Left ventricle myocardium superior (tissue), 1 donor: ENCODE results near the gene CAPN15. TPM values are rescaled to one million over a fixed set of nuclear protein-coding genes. Genes with fewer than 3 reads are reported as not detected.

Experiments used
- ATAC-seq: fragments of 200-7000 bp; cut with Tn5 transposase; one replicate; pipeline ENCODE4 v1.9.1; 2020; ENCODE audit warnings: mild to moderate bottlenecking, moderate library complexity
- DNase-seq: peaks from one replicate; pipeline ENCODE4 v3.0.0-alpha.2; 2020
- intact Hi-C: fragments of 100-400 bp; cut with micrococcal nuclease; formaldehyde crosslinking; loops from one replicate; pipeline ENCODE4 v1.11.0; 2022
- total RNA-seq: library from RNA; stranded (reverse); fragmentation: NEBNext Ultra II Directional; extraction: Animal tissue kit (Norgen Biotek cat#: 25700); gene quantifications from one replicate; pipeline ENCODE4 v1.2.1, GENCODE V29; 2021
- donor health status: DM: no; HTN: yes; CAD: no; lungs with severe emphysema.

Gene CAPN15
- total RNA-seq, 1 donor from 2014 or later: 17.8 TPM

- ATAC-seq: no peak
- DNase-seq: no peak
- intact Hi-C loops: no loop called here
These were observed 5.0 kb upstream of the CAPN15 start for GRCh38 chr16:522320-523096.

- intact Hi-C loops: no loop called here
- no peak for ATAC-seq
- DNase-seq: no peak
These were observed 4.3 kb upstream of the CAPN15 start for GRCh38 chr16:523097-523741.

- intact Hi-C loops: no loop called here
- ATAC-seq: no peak
- peak; percentile 28 for DNase-seq
These were observed 3.1 kb upstream of the CAPN15 start for GRCh38 chr16:524274-525040.

- ATAC-seq: no peak
- DNase-seq: peak; percentile 26
- intact Hi-C loops: no loop called here
These were observed 2.4 kb upstream of the CAPN15 start for GRCh38 chr16:525123-525519.

GRCh38 chr16:525520-526180 is 1.9 kb upstream of the CAPN15 start:
- intact Hi-C loops: no loop called here
- DNase-seq (peak; percentile 61), ATAC-seq (no peak)

GRCh38 chr16:526181-527014 is 1.1 kb upstream of the CAPN15 start:
- DNase-seq: peak; percentile 75
- peak; percentile 49 for ATAC-seq
- intact Hi-C loops: no loop called here

- ATAC-seq (no peak), DNase-seq (peak; percentile 63)
- intact Hi-C loops: no loop called here
These were observed 849 bp downstream of the CAPN15 start for GRCh38 chr16:528111-529011.

- no peak for DNase-seq
- no peak for ATAC-seq
- intact Hi-C loops: no loop called here
These were observed 1.6 kb downstream of the CAPN15 start for GRCh38 chr16:529012-529575.

- ATAC-seq: no peak
- DNase-seq: no peak
- intact Hi-C loops: no loop called here
These were observed 2.8 kb downstream of the CAPN15 start for GRCh38 chr16:530111-530817.

- DNase-seq: no peak
- ATAC-seq: no peak
- intact Hi-C loops: no loop called here
These were observed 4.1 kb downstream of the CAPN15 start for GRCh38 chr16:531494-532125.

- intact Hi-C loops: no loop called here
- no peak for DNase-seq
- ATAC-seq: no peak
These were observed 6.0 kb downstream of the CAPN15 start for GRCh38 chr16:533391-534123.

GRCh38 chr16:534135-534534 is 6.6 kb downstream of the CAPN15 start:
- intact Hi-C loops: no loop called here
- no peak for DNase-seq
- no peak for ATAC-seq

GRCh38 chr16:534856-535445 is 7.4 kb downstream of the CAPN15 start:
- DNase-seq: no peak
- intact Hi-C loops: no loop called here
- no peak for ATAC-seq

- DNase-seq (no peak), ATAC-seq (peak; percentile 30)
- intact Hi-C loops: no loop called here
These were observed 8.2 kb downstream of the CAPN15 start for GRCh38 chr16:535446-536405.
